CD4-positive, CD25-positive, alpha-beta regulatory T cell (primary cell): ENCODE results near the gene ZAP70. TPM values are rescaled to one million over a fixed set of nuclear protein-coding genes. Genes with fewer than 3 reads are reported as not detected.
A peak's percentile ranks its signal among the peaks of the same experiment; 100 is the strongest.

Experiments used
- ATAC-seq, 2 donors: fragments of 150-1000 bp; cut with Tn5 transposase; one replicate each; pipeline ENCODE4 v1.10.0; 2021; ENCODE audit warnings: low read depth in 2 of 2, moderate number of reproducible peaks in 2 of 2, moderate library complexity in 1 of 2
- DNase-seq, 3 donors: peaks; one replicate each; pipeline versions ENCODE4 v3.0.0 to v3.0.0-alpha.2; 2012 to 2022; ENCODE audit warnings: mixed read lengths in 1 of 3
- H3K27ac ChIP-seq: one replicate; pipeline ENCODE4 v1.7.0; 2013; ENCODE audit warnings: mild to moderate bottlenecking, low read length; ENCODE audit not compliant: insufficient read depth, poor library complexity, severe bottlenecking
- H3K27me3 ChIP-seq: one replicate; pipeline ENCODE4 v1.7.0; 2013; ENCODE audit warnings: low read length; ENCODE audit not compliant: control insufficient read depth, insufficient read depth
- H3K36me3 ChIP-seq: one replicate; pipeline ENCODE4 v1.7.0; 2013; ENCODE audit warnings: mild to moderate bottlenecking, low read length, moderate library complexity; ENCODE audit not compliant: control insufficient read depth, insufficient read depth
- H3K4me1 ChIP-seq: 2 replicates; pipeline ENCODE4 v1.7.0; 2013; ENCODE audit warnings: mild to moderate bottlenecking, low read length; ENCODE audit not compliant: insufficient read depth, control insufficient read depth, poor library complexity, severe bottlenecking
- H3K4me3 ChIP-seq: one replicate; pipeline ENCODE4 v1.7.0; 2013; ENCODE audit warnings: low read depth, mild to moderate bottlenecking, low read length, moderate library complexity
- H3K9me3 ChIP-seq, 2 experiments: 1 replicate in 1 of 2; 2 replicates in 1 of 2; pipeline ENCODE4 v1.7.0; 2013; ENCODE audit warnings: low read length in 2 of 2, mild to moderate bottlenecking in 1 of 2, moderate library complexity in 1 of 2; ENCODE audit not compliant: control insufficient read depth in 2 of 2
- H3K27ac Mint-ChIP-seq, 3 donors: one replicate each; pipeline ENCODE4 v1.8.0; 2020 to 2022; ENCODE audit warnings: mild to moderate bottlenecking in 3 of 3, mixed read lengths in 3 of 3, moderate library complexity in 2 of 3
- H3K27me3 Mint-ChIP-seq: one replicate; pipeline ENCODE4 v1.8.0; 2022; ENCODE audit warnings: mild to moderate bottlenecking, mixed read lengths
- H3K36me3 Mint-ChIP-seq: one replicate; pipeline ENCODE4 v1.8.0; 2020; ENCODE audit warnings: mixed read lengths
- H3K4me1 Mint-ChIP-seq, 4 donors: one replicate each; pipeline ENCODE4 v1.8.0; 2020 to 2022; ENCODE audit warnings: mixed read lengths in 4 of 4, mild to moderate bottlenecking in 1 of 4
- H3K4me3 Mint-ChIP-seq, 4 donors: one replicate each; pipeline ENCODE4 v1.8.0; 2020 to 2022; ENCODE audit warnings: mild to moderate bottlenecking in 4 of 4, mixed read lengths in 4 of 4, moderate library complexity in 3 of 4
- H3K9me3 Mint-ChIP-seq, 7 donors: one replicate each; pipeline ENCODE4 v1.8.0; 2020 to 2022; ENCODE audit warnings: mixed read lengths in 7 of 7, mild to moderate bottlenecking in 3 of 7, moderate library complexity in 2 of 7
- polyA plus RNA-seq, 4 donors: library from polyadenylated mRNA; unstranded; fragments of 300-500 nt; fragmentation: Illumina TruSeq; gene quantifications; one replicate each; pipeline ENCODE4 v1.2.3, GENCODE V29; 2021
- total RNA-seq: library from RNA; stranded (reverse); gene quantifications from one replicate; pipeline ENCODE4 v1.2.3, GENCODE V29; 2022

The ZAP70 gene
- total and polyA plus RNA-seq, 5 donors from 2014 or later = 104 to 431 (median 133) TPM

DNA sequence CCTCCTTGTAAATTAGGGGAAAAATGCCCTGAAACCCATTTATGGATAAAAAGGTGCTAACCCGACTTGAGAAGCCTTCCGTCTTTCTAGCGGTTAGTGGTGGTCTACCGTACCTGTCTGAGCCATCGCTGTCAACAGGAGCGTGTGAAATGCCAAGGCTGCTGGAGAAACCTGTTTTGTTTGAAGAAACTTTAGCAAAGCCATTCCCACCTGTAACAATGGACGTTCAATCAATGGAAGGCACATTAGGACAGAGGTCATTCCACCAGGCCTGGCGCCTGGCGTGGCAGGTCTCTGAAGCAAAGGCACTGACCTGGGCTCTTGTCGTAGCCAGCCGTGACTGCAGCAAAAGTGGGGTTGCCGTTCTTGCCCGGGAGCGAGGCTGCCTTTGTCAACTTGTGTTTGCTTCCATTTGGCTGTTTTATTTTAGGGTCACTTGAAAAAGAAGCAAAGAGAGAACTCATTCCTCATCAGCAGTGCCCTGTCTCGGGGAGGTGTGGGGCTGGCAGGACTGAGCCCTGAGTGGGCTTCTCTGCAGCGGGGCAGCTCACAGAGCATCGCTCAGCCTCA, 47.2 kb downstream of the ZAP70 start:
- Mint-ChIP-seq H3K9me3 (no peaks in the 10 kb centered on the region), H3K4me3 (peak overlapping the region; percentile 18 to 59 (median 51)), H3K27ac (peak overlapping the region in 2 of 3 donors; percentile 38 to 80), H3K36me3 (peaks cover 46% of the 10 kb centered on the region), H3K4me1 (peaks cover 4 to 30% (median 14%) of the 10 kb centered on the region in 4 donors), H3K27me3 (no peaks in the 10 kb centered on the region)
- Histone ChIP-seq H3K4me3 (no peak overlapping the region), H3K36me3 (peaks cover 62% of the 10 kb centered on the region), H3K27me3 (no peaks in the 10 kb centered on the region), H3K27ac (no peak overlapping the region), H3K9me3 (no peaks in the 10 kb centered on the region), H3K4me1 (peaks cover 24% of the 10 kb centered on the region)
- ATAC-seq = no peak
- DNase-seq = no peak

- H3K4me1 ChIP-seq = peaks cover 24% of the 10 kb centered on the region
- H3K27me3 ChIP-seq = no peaks in the 10 kb centered on the region
- DNase-seq (peak; percentile 22 to 70 (median 43)), ATAC-seq (peak; percentile 62 to 72)
- peak overlapping the region; percentile 18 to 59 (median 52) for H3K4me3 Mint-ChIP-seq
- peaks cover 48% of the 10 kb centered on the region for H3K36me3 Mint-ChIP-seq
- no peaks in the 10 kb centered on the region for H3K9me3 Mint-ChIP-seq
- H3K4me3 ChIP-seq = no peak overlapping the region
- peak overlapping the region; percentile 43 for H3K27ac ChIP-seq
- H3K36me3 ChIP-seq = peaks cover 62% of the 10 kb centered on the region
- peaks cover 4 to 30% (median 14%) of the 10 kb centered on the region in 4 donors for H3K4me1 Mint-ChIP-seq
- H3K27ac Mint-ChIP-seq = peak overlapping the region; percentile 38 to 80 (median 42)
- H3K27me3 Mint-ChIP-seq = no peaks in the 10 kb centered on the region
- no peaks in the 10 kb centered on the region for H3K9me3 ChIP-seq
These were observed 47.8 kb downstream of the ZAP70 start for GRCh38 chr2:97761192-97761591.

DNA sequence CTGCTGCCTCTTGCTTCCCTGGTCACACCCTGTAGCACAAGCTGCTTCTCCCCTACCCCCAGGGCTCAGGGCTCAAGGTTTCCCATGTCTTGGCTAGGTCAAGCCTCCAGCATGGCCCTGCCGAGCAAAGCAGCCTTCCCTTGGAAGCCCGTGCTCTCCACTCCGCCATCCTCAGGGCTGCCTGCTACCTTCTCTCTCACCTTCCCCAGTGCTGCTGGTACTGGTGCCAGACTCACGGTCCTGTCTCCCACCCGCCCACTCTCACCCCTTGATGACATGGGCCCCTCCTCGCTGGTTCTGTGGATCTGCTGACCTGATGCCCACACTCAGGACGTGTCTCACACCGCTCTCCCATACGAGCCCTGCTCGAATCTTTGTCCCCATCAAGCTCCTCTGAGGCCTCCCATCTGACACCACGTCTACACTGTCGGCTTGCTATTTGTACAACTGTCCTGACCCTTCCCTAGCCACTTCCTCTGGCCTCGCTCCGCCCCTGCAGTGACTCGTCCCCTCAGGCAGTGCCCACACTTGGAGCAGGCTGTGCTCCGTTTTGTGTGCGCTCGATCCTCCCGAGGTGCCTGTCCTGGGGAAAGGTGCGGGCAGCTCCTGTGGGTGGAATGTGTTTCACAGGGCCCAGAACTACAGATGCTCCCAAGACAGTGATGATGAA, 49.9 kb downstream of the ZAP70 start:
- Mint-ChIP-seq H3K9me3 (no peaks in the 10 kb centered on the region), H3K4me1 (peaks cover 4 to 36% (median 19%) of the 10 kb centered on the region in 4 donors), H3K27ac (peak overlapping the region in 1 of 3 donors; percentile 89), H3K4me3 (no peak overlapping the region), H3K27me3 (no peaks in the 10 kb centered on the region), H3K36me3 (peaks cover 43% of the 10 kb centered on the region)
- Histone ChIP-seq H3K9me3 (no peaks in the 10 kb centered on the region), H3K36me3 (peaks cover 47% of the 10 kb centered on the region), H3K4me3 (no peak overlapping the region), H3K27me3 (no peaks in the 10 kb centered on the region), H3K4me1 (peaks cover 24% of the 10 kb centered on the region), H3K27ac (no peak overlapping the region)
- ATAC-seq (no peak), DNase-seq (no peak)

DNA sequence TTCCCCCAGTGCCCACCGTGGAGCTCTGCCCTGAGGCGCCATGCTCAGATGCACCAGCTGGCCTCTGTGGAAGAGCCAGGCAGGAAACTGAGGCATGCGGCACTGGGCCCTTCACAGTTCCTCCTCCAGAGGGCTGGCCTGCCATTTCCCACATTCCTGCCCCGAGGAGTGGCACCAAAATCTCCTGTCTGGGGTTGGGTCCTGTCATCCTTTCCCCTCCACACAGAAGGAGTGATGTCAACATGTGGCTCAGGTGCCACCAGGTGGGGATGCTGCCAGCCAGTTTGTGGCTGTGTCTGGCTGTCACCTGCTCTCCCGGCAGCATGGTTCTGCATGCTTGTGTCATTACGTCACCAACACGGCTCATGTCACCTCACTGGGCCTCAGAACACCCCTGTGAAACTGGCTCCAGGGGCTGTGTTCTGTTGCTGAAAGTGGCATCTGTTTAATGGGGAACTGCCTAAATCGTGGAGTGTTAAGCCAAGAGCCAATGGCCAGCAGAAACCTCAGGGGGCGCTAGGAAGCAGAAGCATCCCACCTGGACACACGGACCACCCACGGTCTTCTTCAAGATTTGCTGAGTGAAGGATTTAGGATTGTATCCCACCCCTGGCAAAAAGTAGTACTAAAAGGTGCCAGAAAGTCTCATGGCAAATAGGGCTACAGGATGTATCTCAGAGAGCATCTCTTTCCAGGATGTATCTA, 51.3 kb downstream of the ZAP70 start:
- Histone ChIP-seq H3K27me3 (no peaks in the 10 kb centered on the region), H3K36me3 (peaks cover 34% of the 10 kb centered on the region), H3K9me3 (no peaks in the 10 kb centered on the region), H3K4me1 (peaks cover 16% of the 10 kb centered on the region), H3K4me3 (no peak overlapping the region), H3K27ac (no peak overlapping the region)
- Mint-ChIP-seq H3K27me3 (no peaks in the 10 kb centered on the region), H3K4me1 (peaks cover under 1 to 36% (median 20%) of the 10 kb centered on the region in 4 donors), H3K36me3 (peaks cover 38% of the 10 kb centered on the region), H3K9me3 (no peaks in the 10 kb centered on the region), H3K4me3 (no peak overlapping the region), H3K27ac (peak overlapping the region in 1 of 3 donors; percentile 69)
- no peak for DNase-seq
- no peak for ATAC-seq

GRCh38 chr2:97765933-97766332, 52.6 kb downstream of the ZAP70 start:
- Mint-ChIP-seq H3K4me3 (no peak overlapping the region), H3K9me3 (no peaks in the 10 kb centered on the region), H3K27ac (no peak overlapping the region), H3K4me1 (peaks cover 0 to 25% (median 14%) of the 10 kb centered on the region in 4 donors), H3K27me3 (no peaks in the 10 kb centered on the region), H3K36me3 (peaks cover 33% of the 10 kb centered on the region)
- Histone ChIP-seq H3K4me1 (peaks cover 4% of the 10 kb centered on the region), H3K27me3 (no peaks in the 10 kb centered on the region), H3K36me3 (peaks cover 26% of the 10 kb centered on the region), H3K27ac (no peak overlapping the region), H3K4me3 (no peak overlapping the region), H3K9me3 (no peaks in the 10 kb centered on the region)
- no peak for ATAC-seq
- DNase-seq = no peak

DNA sequence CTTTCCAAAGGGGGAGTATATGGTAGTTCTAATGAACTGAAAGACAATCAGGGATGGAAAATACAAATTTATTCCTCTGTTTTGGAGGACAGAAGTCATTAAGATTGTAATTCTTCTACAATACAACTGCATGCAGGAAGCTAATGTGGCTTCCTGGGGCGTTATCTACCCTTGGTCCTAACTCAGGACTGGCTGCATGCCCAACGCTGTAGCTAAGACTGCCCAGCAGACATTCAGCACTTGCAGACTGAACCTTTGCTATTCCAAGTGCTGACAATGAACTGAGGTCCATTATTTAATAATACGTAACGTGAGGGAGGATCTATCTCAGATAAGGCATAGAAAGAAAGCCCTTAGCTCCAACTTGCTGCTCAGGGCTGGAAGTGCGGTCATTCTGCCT, 53.2 kb downstream of the ZAP70 start:
- Histone ChIP-seq H3K4me1 (no peaks in the 10 kb centered on the region), H3K27me3 (no peaks in the 10 kb centered on the region), H3K27ac (no peak overlapping the region), H3K4me3 (no peak overlapping the region), H3K9me3 (no peaks in the 10 kb centered on the region), H3K36me3 (peaks cover 22% of the 10 kb centered on the region)
- Mint-ChIP-seq H3K27ac (no peak overlapping the region), H3K27me3 (no peaks in the 10 kb centered on the region), H3K4me1 (peaks cover 0 to 21% (median 13%) of the 10 kb centered on the region in 4 donors), H3K9me3 (no peaks in the 10 kb centered on the region), H3K36me3 (peaks cover 37% of the 10 kb centered on the region), H3K4me3 (no peak overlapping the region)
- DNase-seq (no peak), ATAC-seq (no peak)

DNA sequence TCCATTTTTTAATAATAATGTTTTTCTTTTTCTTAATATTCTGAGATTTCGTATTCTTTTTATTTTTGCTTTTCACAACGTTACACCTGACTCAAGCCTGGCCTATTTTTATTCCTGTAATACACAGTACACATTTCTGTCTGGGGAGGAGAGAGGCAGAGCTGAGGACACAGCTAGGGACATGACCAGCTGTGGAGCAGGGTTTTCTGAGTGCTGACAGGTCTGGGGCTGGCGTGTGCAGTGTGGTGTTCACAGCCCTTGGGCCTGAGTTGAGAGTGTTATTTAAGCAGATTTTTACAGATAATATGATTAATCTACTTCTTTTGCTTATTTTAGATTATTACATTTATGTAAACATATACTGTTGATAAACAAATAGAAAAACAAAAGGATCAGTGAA, 55.9 kb downstream of the ZAP70 start:
- no peak for ATAC-seq
- H3K27ac ChIP-seq = no peak overlapping the region
- no peaks in the 10 kb centered on the region for H3K9me3 ChIP-seq
- H3K4me1 ChIP-seq = no peaks in the 10 kb centered on the region
- H3K27me3 ChIP-seq = no peaks in the 10 kb centered on the region
- no peaks in the 10 kb centered on the region for H3K27me3 Mint-ChIP-seq
- no peak for DNase-seq
- H3K9me3 Mint-ChIP-seq = no peaks in the 10 kb centered on the region
- H3K36me3 ChIP-seq = peaks cover 23% of the 10 kb centered on the region
- no peak overlapping the region for H3K4me3 Mint-ChIP-seq
- no peak overlapping the region for H3K4me3 ChIP-seq
- H3K4me1 Mint-ChIP-seq = peaks cover 0 to 14% (median 8%) of the 10 kb centered on the region in 4 donors
- peaks cover 34% of the 10 kb centered on the region for H3K36me3 Mint-ChIP-seq
- H3K27ac Mint-ChIP-seq = no peak overlapping the region
